ENCODE measurements around the gene FNIP1. TPM values are rescaled to one million over a fixed set of nuclear protein-coding genes. Genes with fewer than 3 reads are reported as not detected.

Gene FNIP1
- total and polyA plus RNA-seq, 2 of the 13 experiments (the other 11 are each of a cell fraction or from before 2014, with no cell fraction given), result 10.9 to 29.3 TPM

- TF ChIP-seq, protein P1, sequence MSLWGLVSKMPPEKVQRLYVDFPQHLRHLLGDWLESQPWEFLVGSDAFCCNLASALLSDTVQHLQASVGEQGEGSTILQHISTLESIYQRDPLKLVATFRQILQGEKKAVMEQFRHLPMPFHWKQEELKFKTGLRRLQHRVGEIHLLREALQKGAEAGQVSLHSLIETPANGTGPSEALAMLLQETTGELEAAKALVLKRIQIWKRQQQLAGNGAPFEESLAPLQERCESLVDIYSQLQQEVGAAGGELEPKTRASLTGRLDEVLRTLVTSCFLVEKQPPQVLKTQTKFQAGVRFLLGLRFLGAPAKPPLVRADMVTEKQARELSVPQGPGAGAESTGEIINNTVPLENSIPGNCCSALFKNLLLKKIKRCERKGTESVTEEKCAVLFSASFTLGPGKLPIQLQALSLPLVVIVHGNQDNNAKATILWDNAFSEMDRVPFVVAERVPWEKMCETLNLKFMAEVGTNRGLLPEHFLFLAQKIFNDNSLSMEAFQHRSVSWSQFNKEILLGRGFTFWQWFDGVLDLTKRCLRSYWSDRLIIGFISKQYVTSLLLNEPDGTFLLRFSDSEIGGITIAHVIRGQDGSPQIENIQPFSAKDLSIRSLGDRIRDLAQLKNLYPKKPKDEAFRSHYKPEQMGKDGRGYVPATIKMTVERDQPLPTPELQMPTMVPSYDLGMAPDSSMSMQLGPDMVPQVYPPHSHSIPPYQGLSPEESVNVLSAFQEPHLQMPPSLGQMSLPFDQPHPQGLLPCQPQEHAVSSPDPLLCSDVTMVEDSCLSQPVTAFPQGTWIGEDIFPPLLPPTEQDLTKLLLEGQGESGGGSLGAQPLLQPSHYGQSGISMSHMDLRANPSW (CRISPR knock-in tag; IDR thresholded peaks at IDR 0.05; ENCODE audit: borderline replicate concordance), result peak; percentile 49; the same call in 1 of the 2 replicates
- TF ChIP-seq TBP (CRISPR knock-in tag; IDR thresholded peaks at IDR 0.05) (no peak), BORCS8-MEF2B (CRISPR knock-in tag; IDR thresholded peaks at IDR 0.05) (peak; percentile 56), BRD4 (CRISPR knock-in tag; IDR thresholded peaks at IDR 0.05) (peak; percentile 25; the same call in 1 of the 2 replicates), ISX (CRISPR knock-in tag; conservative IDR thresholded peaks at IDR 0.05) (peak; percentile 78; the same call in 1 of the 2 replicates), ZNF256 (CRISPR knock-in tag; conservative IDR thresholded peaks at IDR 0.05) (no peak), SKI (IDR thresholded peaks at IDR 0.05; ENCODE audit: partially characterized antibody) (peak; percentile 27), ZMAT5 (CRISPR knock-in tag; IDR thresholded peaks at IDR 0.05; ENCODE audit: borderline replicate concordance, low read depth) (no peak), SMYD3 (CRISPR knock-in tag; IDR thresholded peaks at IDR 0.05) (peak; percentile 42; the same call in 1 of the 2 replicates), FOSL2 (CRISPR knock-in tag; IDR thresholded peaks at IDR 0.05) (peak; percentile 90)
- TF ChIP-seq, protein P2, sequence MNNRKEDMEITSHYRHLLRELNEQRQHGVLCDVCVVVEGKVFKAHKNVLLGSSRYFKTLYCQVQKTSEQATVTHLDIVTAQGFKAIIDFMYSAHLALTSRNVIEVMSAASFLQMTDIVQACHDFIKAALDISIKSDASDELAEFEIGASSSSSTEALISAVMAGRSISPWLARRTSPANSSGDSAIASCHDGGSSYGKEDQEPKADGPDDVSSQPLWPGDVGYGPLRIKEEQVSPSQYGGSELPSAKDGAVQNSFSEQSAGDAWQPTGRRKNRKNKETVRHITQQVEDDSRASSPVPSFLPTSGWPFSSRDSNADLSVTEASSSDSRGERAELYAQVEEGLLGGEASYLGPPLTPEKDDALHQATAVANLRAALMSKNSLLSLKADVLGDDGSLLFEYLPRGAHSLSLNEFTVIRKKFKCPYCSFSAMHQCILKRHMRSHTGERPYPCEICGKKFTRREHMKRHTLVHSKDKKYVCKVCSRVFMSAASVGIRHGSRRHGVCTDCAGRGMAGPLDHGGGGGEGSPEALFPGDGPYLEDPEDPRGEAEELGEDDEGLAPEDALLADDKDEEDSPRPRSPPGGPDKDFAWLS (CRISPR knock-in tag; IDR thresholded peaks at IDR 0.05; ENCODE audit: borderline replicate concordance), result no peak
- TF ChIP-seq, protein P3, sequence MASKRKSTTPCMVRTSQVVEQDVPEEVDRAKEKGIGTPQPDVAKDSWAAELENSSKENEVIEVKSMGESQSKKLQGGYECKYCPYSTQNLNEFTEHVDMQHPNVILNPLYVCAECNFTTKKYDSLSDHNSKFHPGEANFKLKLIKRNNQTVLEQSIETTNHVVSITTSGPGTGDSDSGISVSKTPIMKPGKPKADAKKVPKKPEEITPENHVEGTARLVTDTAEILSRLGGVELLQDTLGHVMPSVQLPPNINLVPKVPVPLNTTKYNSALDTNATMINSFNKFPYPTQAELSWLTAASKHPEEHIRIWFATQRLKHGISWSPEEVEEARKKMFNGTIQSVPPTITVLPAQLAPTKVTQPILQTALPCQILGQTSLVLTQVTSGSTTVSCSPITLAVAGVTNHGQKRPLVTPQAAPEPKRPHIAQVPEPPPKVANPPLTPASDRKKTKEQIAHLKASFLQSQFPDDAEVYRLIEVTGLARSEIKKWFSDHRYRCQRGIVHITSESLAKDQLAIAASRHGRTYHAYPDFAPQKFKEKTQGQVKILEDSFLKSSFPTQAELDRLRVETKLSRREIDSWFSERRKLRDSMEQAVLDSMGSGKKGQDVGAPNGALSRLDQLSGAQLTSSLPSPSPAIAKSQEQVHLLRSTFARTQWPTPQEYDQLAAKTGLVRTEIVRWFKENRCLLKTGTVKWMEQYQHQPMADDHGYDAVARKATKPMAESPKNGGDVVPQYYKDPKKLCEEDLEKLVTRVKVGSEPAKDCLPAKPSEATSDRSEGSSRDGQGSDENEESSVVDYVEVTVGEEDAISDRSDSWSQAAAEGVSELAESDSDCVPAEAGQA (IDR thresholded peaks at IDR 0.05; ENCODE audit: low read depth), result no peak
- TF ChIP-seq, protein P3 (CRISPR knock-in tag; IDR thresholded peaks at IDR 0.05; ENCODE audit: borderline replicate concordance), result 0 out of 2 replicates have a peak, but pooled peaks have one; percentile 38
- TF ChIP-seq, protein P4, sequence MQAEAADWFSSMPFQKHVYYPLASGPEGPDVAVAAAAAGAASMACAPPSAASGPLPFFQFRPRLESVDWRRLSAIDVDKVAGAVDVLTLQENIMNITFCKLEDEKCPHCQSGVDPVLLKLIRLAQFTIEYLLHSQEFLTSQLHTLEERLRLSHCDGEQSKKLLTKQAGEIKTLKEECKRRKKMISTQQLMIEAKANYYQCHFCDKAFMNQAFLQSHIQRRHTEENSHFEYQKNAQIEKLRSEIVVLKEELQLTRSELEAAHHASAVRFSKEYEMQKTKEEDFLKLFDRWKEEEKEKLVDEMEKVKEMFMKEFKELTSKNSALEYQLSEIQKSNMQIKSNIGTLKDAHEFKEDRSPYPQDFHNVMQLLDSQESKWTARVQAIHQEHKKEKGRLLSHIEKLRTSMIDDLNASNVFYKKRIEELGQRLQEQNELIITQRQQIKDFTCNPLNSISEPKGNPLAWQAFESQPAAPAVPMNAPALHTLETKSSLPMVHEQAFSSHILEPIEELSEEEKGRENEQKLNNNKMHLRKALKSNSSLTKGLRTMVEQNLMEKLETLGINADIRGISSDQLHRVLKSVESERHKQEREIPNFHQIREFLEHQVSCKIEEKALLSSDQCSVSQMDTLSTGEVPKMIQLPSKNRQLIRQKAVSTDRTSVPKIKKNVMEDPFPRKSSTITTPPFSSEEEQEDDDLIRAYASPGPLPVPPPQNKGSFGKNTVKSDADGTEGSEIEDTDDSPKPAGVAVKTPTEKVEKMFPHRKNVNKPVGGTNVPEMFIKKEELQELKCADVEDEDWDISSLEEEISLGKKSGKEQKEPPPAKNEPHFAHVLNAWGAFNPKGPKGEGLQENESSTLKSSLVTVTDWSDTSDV (CRISPR knock-in tag; IDR thresholded peaks at IDR 0.05), result peak; percentile 72; the same call in 1 of the 2 replicates
Observed at GRCh38 chr5:131796793-131797693, at the start of gene FNIP1 (continued).

All from HepG2 (cell line).